Measurements from ENCODE around the gene P2RY8.

DNA sequence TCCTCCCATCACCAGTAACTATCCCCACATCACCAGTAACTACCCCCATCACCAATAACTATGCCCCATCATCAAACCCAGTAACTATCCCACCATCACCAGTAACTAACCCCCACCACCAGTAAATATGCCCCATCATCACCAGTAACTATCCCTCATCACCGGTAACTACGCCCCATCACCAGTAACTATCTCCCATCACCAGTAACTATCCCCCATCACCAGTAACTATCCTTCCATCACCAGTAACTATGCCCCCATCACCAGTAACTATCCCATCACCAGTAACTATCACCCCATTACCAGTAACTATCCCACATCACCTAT, 87.2 kb downstream of the P2RY8 start:
- TF ChIP-seq, protein P1, sequence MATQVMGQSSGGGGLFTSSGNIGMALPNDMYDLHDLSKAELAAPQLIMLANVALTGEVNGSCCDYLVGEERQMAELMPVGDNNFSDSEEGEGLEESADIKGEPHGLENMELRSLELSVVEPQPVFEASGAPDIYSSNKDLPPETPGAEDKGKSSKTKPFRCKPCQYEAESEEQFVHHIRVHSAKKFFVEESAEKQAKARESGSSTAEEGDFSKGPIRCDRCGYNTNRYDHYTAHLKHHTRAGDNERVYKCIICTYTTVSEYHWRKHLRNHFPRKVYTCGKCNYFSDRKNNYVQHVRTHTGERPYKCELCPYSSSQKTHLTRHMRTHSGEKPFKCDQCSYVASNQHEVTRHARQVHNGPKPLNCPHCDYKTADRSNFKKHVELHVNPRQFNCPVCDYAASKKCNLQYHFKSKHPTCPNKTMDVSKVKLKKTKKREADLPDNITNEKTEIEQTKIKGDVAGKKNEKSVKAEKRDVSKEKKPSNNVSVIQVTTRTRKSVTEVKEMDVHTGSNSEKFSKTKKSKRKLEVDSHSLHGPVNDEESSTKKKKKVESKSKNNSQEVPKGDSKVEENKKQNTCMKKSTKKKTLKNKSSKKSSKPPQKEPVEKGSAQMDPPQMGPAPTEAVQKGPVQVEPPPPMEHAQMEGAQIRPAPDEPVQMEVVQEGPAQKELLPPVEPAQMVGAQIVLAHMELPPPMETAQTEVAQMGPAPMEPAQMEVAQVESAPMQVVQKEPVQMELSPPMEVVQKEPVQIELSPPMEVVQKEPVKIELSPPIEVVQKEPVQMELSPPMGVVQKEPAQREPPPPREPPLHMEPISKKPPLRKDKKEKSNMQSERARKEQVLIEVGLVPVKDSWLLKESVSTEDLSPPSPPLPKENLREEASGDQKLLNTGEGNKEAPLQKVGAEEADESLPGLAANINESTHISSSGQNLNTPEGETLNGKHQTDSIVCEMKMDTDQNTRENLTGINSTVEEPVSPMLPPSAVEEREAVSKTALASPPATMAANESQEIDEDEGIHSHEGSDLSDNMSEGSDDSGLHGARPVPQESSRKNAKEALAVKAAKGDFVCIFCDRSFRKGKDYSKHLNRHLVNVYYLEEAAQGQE (IDR thresholded peaks at IDR 0.05; ENCODE audit: low read depth) = no peak
- TF ChIP-seq ZBTB7A (IDR thresholded peaks at IDR 0.05; ENCODE audit: low read depth) (no peak), EP300 (IDR thresholded peaks at IDR 0.05; ENCODE audit: borderline replicate concordance) (no peak), YY1 (IDR thresholded peaks at IDR 0.05; ENCODE audit: low read depth) (no peak), NFIC (IDR thresholded peaks at IDR 0.05) (no peak), RAD21 (IDR thresholded peaks at IDR 0.05; ENCODE audit: low read depth) (no peak), CREB1 (IDR thresholded peaks at IDR 0.05; ENCODE audit: low read depth) (no peak), CEBPB (IDR thresholded peaks at IDR 0.05) (no peak), EGR1 (IDR thresholded peaks at IDR 0.05) (no peak)
- TF ChIP-seq, protein P2, sequence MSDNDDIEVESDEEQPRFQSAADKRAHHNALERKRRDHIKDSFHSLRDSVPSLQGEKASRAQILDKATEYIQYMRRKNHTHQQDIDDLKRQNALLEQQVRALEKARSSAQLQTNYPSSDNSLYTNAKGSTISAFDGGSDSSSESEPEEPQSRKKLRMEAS (IDR thresholded peaks at IDR 0.05) = no peak
- TF ChIP-seq, protein P3, sequence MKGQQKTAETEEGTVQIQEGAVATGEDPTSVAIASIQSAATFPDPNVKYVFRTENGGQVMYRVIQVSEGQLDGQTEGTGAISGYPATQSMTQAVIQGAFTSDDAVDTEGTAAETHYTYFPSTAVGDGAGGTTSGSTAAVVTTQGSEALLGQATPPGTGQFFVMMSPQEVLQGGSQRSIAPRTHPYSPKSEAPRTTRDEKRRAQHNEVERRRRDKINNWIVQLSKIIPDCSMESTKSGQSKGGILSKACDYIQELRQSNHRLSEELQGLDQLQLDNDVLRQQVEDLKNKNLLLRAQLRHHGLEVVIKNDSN (IDR thresholded peaks at IDR 0.05) = no peak

Data from Ishikawa (cell line).